Measurements from ENCODE around the gene SHE.

SHE gene

DNA sequence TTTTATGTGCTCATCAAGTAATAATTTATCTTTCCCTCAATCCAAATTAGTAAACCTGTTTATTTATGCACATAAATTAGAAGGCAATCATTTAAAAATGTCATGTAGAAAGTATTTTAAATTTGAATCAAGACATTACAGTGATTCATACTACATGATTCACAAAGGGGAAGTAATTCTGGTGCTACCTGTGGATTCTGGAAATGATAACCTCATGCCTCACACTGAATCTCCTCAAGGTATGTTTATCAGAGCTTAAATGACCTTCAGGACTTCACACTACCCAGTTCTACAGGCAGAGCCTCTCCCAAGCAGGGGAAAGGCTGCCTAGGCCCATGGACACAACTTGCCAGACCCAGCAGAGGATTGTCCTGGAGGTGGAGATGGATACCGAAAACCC lies 25.4 kb downstream of the SHE start:
- TF ChIP-seq CTCF (IDR thresholded peaks at IDR 0.05; ENCODE audit: control insufficient read depth, insufficient read depth, low read depth, low read length, missing control alignments): no peak
- no peak overlapping the region for H3K4me3 ChIP-seq (ENCODE audit: control insufficient read depth, low read depth, low read length)
- no peak for DNase-seq (ENCODE audit: low read depth)

DNA sequence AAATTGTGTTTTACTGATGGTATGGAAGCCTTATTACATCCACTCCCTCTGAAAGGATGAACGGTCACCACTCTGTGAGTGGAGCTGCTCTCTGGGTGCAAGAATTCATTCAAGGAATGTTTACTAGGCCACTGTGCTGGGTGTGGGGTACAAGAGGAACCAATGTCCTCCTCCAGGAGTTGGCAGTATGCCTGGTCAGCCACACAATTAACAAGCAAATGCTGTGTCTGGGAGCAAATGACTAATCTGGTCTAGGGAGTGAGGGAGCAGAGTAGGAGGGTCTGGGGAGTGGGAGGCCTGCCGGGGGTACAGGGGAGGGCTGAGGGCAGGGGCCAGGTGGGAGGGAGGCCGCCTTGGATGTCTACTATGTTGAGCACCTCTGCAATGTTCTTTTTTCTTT lies 27.4 kb downstream of the SHE start:
- H3K4me3 ChIP-seq (ENCODE audit: control insufficient read depth, low read depth, low read length): no peak overlapping the region
- DNase-seq (ENCODE audit: low read depth): peak; percentile 82
- TF ChIP-seq CTCF (IDR thresholded peaks at IDR 0.05; ENCODE audit: control insufficient read depth, insufficient read depth, low read depth, low read length, missing control alignments): no peak

DNA sequence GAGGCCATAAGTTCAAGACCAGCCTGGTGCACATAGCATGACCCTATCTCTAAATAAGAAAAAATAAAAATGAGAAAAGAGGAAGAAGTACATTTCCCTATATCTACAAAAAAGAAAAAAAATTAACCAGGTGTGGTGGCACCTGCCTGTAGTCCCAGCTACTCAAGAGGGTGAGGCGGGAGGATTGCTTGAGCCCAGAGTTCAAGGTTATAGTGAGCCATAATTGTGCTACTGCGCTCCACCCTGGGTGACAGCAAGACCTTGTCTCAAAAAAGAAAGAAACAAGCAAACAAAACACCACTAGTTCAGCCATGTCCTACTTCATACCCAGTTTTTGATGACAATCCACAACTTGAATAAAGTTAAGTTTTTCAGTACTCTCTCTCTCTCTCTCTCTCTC lies 30.9 kb downstream of the SHE start:
- H3K4me3 ChIP-seq (ENCODE audit: control insufficient read depth, low read depth, low read length): no peak overlapping the region
- TF ChIP-seq CTCF (IDR thresholded peaks at IDR 0.05; ENCODE audit: control insufficient read depth, insufficient read depth, low read depth, low read length, missing control alignments): no peak
- DNase-seq (ENCODE audit: low read depth): no peak

GRCh38 chr1:154469844-154470560 lies 32.2 kb downstream of the SHE start:
- no peak for TF ChIP-seq CTCF (IDR thresholded peaks at IDR 0.05; ENCODE audit: control insufficient read depth, insufficient read depth, low read depth, low read length, missing control alignments)

DNA sequence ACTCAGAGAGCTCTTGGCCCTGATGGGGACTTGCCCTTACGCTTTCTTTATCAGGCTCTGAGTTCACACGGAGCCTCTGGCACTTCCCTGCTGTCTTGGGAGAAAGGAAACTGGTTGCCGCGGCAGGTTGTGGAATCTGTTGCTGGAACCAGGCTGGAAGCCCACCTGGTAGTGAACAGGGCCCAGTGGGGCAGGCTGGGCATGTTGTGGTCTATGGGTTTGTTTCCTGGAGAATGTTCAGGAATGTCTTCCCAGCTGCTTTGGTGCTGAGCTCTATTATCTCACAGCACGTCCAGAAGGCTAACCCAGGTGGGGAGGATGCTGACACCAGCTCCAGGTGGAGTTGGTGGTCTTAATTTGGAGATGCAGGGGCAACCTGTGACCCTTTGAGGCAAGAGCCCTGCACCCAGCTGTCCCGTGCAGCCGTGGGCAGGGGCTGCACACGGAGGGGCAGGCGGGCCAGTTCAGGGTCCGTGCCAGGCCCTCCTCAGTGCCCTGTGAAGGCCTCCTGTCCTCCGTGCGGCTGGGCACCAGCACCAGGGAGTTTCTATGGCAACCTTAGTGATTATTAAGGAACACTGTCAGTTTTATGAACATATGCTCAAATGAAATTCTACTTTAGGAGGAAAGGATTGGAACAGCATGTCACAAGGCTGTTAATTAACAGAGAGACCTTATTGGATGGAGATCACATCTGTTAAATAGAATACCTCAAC lies 33.5 kb downstream of the SHE start:
- no peak for DNase-seq (ENCODE audit: low read depth)
- no peak for TF ChIP-seq CTCF (IDR thresholded peaks at IDR 0.05; ENCODE audit: control insufficient read depth, insufficient read depth, low read depth, low read length, missing control alignments)
- no peak overlapping the region for H3K4me3 ChIP-seq (ENCODE audit: control insufficient read depth, low read depth, low read length)

More at GRCh38 chr1:154469844-154470560, 32.2 kb downstream of the SHE start:
- H3K4me3 ChIP-seq (ENCODE audit: control insufficient read depth, low read depth, low read length): no peak overlapping the region
- DNase-seq (ENCODE audit: low read depth): no peak

DNA sequence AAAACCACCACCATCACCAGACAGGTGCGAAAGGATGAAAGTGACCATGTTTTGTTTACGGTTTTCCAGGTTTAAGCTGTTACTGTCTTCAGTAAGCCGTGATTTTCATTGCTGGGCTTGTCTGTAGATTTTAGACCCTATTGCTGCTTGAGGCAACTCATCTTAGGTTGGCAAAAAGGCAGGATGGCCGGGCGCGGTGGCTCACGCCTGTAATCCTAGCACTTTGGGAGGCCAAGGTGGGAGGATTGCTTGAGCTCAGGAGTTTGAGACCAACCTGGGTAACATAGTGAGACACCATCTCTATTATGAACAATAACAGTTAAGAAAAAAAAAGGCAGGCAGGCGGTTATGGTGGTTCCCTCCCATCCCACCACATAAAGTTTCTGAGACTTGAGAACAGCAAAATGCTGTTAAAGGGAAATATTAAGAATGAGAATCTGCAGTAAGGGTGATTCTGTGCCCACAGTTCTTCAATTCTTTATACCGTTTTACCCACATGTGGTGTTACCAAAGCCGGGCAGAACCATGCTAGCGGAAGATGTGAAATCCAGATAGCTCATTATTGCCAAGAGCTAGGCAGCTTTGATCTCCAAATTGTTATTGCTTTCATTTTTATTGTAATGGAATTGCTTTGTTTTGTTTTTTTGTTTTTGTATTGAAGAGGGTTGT lies 34.6 kb downstream of the SHE start:
- no peak overlapping the region for H3K4me3 ChIP-seq (ENCODE audit: control insufficient read depth, low read depth, low read length)
- no peak for DNase-seq (ENCODE audit: low read depth)
- no peak for TF ChIP-seq CTCF (IDR thresholded peaks at IDR 0.05; ENCODE audit: control insufficient read depth, insufficient read depth, low read depth, low read length, missing control alignments)

All from AG09309 (cell line).